HG03280 (cell line): Measurements from ENCODE around the gene DCDC1.
"Not testable (repeated sequence)": the region's sequence is repeated elsewhere in the genome, so short reads cannot be mapped to it uniquely, and the experiment has no call there.

ENCODE experiments used
- ATAC-seq: cut with Tn5 transposase; IDR thresholded peaks from one replicate; pipeline ENCODE4 v1.9.1; 2021; ENCODE audit warnings: mild to moderate bottlenecking, moderate library complexity; ENCODE audit not compliant: unreplicated experiment

DCDC1 gene

GRCh38 chr11:31000381-31000780 is 369.2 kb downstream of the DCDC1 start:
- no peak for ATAC-seq

- peak; percentile 59 for ATAC-seq
These were observed 377.1 kb downstream of the DCDC1 start for GRCh38 chr11:30992513-30992849.

- no peak for ATAC-seq
These were observed 377.6 kb downstream of the DCDC1 start for GRCh38 chr11:30991802-30992512.

GRCh38 chr11:30991376-30991775 is 378.2 kb downstream of the DCDC1 start:
- no peak for ATAC-seq

GRCh38 chr11:30990625-30991296 is 378.8 kb downstream of the DCDC1 start:
- ATAC-seq, result no peak

GRCh38 chr11:30987819-30988218 is 381.7 kb downstream of the DCDC1 start:
- ATAC-seq, result no peak

- ATAC-seq, result no peak
These were observed 384.0 kb downstream of the DCDC1 start for GRCh38 chr11:30985536-30985935.

- no peak for ATAC-seq
These were observed 384.7 kb downstream of the DCDC1 start for GRCh38 chr11:30984827-30985226.

- no peak for ATAC-seq
These were observed 385.1 kb downstream of the DCDC1 start for GRCh38 chr11:30984442-30984816.

GRCh38 chr11:30983776-30984441 is 385.6 kb downstream of the DCDC1 start:
- no peak for ATAC-seq

GRCh38 chr11:30983143-30983542 is 386.4 kb downstream of the DCDC1 start:
- ATAC-seq, result no peak

GRCh38 chr11:30967579-30967978 is 402.0 kb downstream of the DCDC1 start:
- no peak for ATAC-seq

- no peak for ATAC-seq
These were observed 409.0 kb downstream of the DCDC1 start for GRCh38 chr11:30960387-30960992.

GRCh38 chr11:30956751-30957150 is 412.8 kb downstream of the DCDC1 start:
- ATAC-seq, result no peak

- ATAC-seq, result no peak
These were observed 419.7 kb downstream of the DCDC1 start for GRCh38 chr11:30949838-30950237.

GRCh38 chr11:30947715-30948114 is 421.8 kb downstream of the DCDC1 start:
- not testable (repeated sequence) for ATAC-seq

- ATAC-seq, result no peak
These were observed 430.7 kb downstream of the DCDC1 start for GRCh38 chr11:30938810-30939209.

- no peak for ATAC-seq
These were observed 431.4 kb downstream of the DCDC1 start for GRCh38 chr11:30938171-30938570.

- no peak for ATAC-seq
These were observed 433.0 kb downstream of the DCDC1 start for GRCh38 chr11:30936491-30936890.

GRCh38 chr11:30935861-30936260 is 433.7 kb downstream of the DCDC1 start:
- ATAC-seq, result no peak

GRCh38 chr11:30926130-30926529 is 443.4 kb downstream of the DCDC1 start:
- ATAC-seq, result no peak

- ATAC-seq, result no peak
These were observed 447.7 kb downstream of the DCDC1 start for GRCh38 chr11:30921811-30922210.
